OCI-LY1 (cell line): ENCODE data around the gene KCTD1.

Experiments used
- CTCF ChIP-seq: fragments of 200-600 bp; sonication (generic), shearing (Covaris generic); IDR thresholded peaks from 2 replicates; pipeline ENCODE4 v1.5.1; 2017; ENCODE audit warnings: mild to moderate bottlenecking, antibody characterized with exemption, low read length, moderate library complexity, mixed read lengths
- EZH2 ChIP-seq: fragments of 200-600 bp; sonication (generic), shearing (Covaris generic); IDR thresholded peaks from 2 replicates; pipeline ENCODE4 v1.8.0; 2017; ENCODE audit warnings: borderline replicate concordance, mixed run types, mild to moderate bottlenecking, antibody characterized with exemption, low read length, moderate library complexity, mixed read lengths

GRCh38 chr18:26487437-26487836 is 60.9 kb downstream of the KCTD1 start:
- TF ChIP-seq CTCF: no peak
- no peak for TF ChIP-seq EZH2
